ENCODE results near the gene KLHL35.
"Not testable (repeated sequence)": the region's sequence is repeated elsewhere in the genome, so short reads cannot be mapped to it uniquely, and the experiment has no call there.

KLHL35 gene

GRCh38 chr11:75422248-75423231 is 10.5 kb downstream of the KLHL35 start:
- no peak for DNase-seq (ENCODE audit: low read depth)

DNA sequence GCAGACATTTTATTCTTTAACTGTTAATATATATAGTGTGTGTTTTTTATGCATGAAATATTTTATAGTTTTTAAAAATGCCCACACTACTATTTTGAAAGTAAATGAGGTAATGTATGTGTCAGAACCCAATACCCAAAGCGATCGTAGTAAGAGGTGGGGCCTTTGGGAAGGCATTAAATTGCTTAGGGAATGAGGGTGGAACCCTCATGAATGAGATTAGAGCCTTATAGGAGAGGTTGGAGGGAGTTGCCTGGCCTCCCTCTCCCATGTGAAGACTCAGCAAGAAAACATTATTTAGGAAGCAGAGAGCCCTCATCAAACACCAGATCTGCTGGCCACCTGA is 11.1 kb downstream of the KLHL35 start:
- no peak for DNase-seq (ENCODE audit: low read depth)

DNA sequence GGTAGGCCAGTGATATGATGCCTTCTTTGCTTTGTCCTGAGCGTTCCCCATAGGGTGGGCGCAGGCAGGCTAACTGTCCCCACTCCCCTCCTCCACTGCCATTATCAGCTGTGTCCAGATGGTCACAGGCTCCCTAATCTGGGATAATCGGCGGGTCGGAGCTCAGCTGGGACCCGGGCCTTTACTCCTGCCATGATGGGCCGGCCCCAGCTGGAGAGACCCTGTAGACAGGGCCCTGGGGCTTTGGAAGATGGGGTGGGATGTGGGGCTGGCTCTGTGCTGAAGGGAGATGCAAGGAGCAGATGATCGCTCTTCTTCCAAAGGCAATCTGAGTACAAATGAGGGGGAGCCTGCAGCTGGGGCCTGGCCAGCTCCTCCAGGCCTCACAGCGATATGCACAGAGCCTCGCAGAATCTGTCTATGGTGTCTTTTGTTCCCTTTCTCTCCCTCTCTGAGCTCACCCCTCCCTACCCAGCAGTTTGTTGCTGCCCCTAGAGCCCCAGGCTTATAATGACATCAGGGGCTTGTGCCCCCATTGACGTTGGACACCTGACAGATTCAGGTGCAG is 11.9 kb downstream of the KLHL35 start:
- no peak for DNase-seq (ENCODE audit: low read depth)

- no peak for DNase-seq (ENCODE audit: low read depth)
Measured at GRCh38 chr11:75420224-75421034, 12.6 kb downstream of the KLHL35 start.

DNA sequence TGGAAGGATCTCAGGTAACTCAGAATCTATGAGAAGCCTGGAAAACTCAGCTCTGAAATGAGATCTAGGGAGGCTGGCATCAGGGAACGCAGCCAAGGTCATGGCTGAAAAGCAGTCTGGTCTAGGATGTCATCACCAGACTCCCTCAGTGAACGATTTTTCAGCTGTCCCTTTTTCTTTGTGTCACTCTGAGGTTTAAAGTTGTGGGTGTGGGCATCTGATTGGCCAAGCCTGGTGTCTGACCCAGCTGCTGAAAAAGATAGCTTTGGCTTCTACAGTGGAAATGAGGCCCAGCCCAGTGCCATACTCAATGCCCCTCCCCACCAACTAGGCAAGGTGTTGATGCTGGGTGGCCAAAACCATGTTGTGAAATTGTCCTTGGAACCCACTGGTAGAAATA is 19.1 kb downstream of the KLHL35 start:
- DNase-seq (ENCODE audit: low read depth): no peak

DNA sequence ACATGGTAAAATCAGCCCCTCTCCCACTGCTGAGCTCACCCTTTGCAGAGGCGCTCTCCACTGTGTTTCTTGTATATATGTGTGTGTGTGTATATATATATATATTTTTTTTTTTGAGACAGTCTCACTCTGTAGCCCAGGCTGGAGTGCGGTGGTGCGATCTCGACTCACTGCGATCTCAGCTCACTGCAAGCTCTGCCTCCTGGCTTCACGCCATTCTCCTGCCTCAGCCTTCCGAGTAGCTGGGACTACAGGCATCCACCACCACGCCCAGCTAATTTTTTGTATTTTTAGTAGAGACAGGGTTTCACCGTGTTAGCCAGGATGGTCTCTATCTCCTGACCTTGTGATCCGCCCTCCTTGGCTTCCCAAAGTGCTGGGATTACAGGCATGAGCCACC is 19.9 kb downstream of the KLHL35 start:
- DNase-seq (ENCODE audit: low read depth): not testable (repeated sequence)

DNA sequence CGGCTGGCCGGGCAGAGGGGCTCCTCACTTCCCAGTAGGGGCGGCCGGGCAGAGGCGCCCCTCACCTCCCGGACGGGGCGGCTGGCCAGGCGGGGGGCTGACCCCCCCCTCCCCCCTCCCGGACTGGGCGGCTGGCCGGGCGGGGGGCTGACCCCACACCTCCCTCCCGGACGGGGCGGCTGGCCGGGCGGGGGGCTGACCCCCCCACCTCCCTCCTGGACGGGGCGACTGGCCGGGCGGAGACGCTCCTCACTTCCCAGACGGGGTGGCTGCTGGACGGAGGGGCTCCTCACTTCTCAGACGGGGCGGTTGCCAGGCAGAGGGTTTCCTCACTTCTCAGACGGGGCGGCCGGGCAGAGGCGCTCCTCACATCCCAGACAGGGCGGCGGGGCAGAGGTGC is 23.0 kb downstream of the KLHL35 start:
- DNase-seq (ENCODE audit: low read depth): not testable (repeated sequence)

- no peak for DNase-seq (ENCODE audit: low read depth)
Measured at GRCh38 chr11:75408957-75409219, 24.1 kb downstream of the KLHL35 start.

DNA sequence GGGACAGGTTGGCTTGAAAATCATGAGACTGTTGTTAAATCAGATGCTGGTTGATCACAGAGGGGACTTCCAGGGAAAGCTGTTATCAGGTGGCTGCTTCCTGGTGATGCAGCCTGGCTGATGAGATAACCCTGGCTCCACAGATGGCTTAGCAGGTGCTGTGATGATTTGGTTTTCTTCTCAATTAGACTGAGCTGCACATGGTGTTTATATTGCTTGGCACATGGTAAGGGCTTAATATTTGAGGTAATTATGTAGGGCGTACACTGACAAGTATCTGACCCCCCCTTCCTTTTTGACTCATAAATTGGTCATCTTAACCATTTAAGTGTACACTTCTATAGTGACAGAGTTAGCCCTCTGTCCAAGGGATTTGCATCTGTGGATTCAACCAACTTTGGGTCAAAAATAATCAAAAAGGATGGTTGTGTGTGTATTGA is 26.6 kb downstream of the KLHL35 start:
- no peak for DNase-seq (ENCODE audit: low read depth)

DNA sequence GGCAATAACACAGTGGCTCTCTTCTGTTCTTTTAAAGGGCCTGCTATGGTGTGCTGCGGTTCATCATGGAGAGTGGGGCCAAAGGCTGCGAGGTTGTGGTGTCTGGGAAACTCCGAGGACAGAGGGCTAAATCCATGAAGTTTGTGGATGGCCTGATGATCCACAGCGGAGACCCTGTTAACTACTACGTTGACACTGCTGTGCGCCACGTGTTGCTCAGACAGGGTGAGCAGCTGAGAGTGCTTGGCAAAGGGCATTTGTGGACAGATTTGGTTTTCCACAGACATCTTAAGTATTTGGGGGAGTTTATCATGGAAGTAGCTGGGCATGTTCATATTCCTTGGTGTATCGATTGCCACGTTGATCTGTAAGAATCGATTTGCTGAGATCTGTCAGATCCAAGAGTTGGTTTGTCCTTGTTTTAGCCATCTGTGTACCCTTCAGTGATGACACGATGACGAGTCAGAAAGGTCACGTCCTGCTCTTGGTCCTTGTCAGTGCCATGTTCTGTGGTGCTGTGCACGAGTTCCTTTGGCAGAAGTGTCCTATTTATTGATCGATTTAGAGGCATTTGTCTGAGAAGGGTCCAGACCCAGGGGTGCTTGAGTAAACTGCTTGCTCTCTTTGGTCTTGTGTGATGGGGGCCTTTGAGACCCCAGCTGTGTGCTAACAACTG is 28.9 kb downstream of the KLHL35 start:
- no peak for DNase-seq (ENCODE audit: low read depth)

DNA sequence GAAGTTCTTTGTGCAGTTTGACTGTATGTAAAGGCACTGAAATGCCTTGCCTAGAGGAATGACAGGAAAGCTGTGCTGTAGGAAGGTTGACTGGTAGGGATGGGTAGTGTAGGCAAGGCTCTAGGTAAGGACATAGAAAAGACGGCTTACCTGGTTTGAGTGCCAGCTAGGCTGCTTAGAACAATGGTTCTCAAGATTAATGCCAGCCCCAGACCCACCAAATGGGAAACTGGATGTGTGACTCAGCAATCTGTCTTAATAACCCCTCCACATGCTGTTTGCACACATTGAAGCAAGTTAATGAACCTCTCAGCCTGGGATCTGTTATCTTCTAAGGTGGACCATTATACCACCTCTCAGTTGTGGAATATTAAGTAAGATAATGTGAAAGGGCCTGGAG is 30.0 kb downstream of the KLHL35 start:
- no peak for DNase-seq (ENCODE audit: low read depth)

- no peak for DNase-seq (ENCODE audit: low read depth)
Measured at GRCh38 chr11:75402002-75402773, 30.8 kb downstream of the KLHL35 start.

GRCh38 chr11:75400146-75400865 is 32.7 kb downstream of the KLHL35 start:
- DNase-seq (ENCODE audit: low read depth): no peak

DNA sequence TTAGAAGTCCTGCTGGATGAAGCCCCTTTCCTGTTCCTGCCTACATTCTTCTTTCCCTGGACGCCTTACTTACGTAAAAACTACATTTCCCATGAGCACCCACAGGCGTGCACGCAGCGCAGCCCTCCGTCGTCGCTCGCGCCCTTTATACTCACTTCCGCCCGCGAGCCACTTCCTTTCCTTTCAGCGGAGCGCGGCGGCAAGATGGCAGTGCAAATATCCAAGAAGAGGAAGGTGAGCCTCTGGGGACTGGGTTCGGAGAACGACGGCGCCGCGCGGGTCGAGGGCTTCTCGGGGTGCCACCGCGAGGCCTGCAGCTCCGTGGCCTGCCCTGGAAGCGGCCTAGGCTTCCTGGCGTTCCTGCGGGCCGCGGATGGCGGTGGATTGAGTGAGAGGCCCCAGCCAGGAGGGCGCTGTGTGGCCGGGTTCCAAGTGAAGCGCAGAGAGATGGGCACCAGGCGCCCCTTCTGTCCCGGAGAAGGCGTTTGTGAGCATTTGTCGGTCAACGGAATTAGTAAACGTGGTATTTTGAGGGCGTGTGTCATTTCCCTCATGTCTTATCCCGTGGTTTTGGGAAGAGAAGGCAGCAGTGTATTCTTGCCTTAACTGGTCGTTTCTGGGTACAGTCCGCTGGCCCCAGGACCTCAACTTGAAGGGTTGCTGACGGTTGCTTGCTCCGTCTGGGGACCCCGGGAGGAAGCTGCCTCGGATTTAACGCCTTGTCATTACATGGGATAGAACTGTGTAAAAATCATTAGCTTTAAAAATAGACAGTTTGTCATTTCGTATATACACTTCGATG is 33.5 kb downstream of the KLHL35 start, which contains the start of gene RPS3:
TSS of gene RPS3 (plus strand) at position 175 of the 802 bp plus-strand sequence. CDS start at position 205, 30 bp downstream.
- DNase-seq (ENCODE audit: low read depth): peak; percentile 73

GRCh38 chr11:75398906-75399305 is 34.1 kb downstream of the KLHL35 start:
- no peak for DNase-seq (ENCODE audit: low read depth)

- no peak for DNase-seq (ENCODE audit: low read depth)
Measured at GRCh38 chr11:75394085-75394840, 38.7 kb downstream of the KLHL35 start.

- DNase-seq (ENCODE audit: low read depth): no peak
Measured at GRCh38 chr11:75389925-75390324, 43.1 kb downstream of the KLHL35 start.

- DNase-seq (ENCODE audit: low read depth): no peak
Measured at GRCh38 chr11:75389276-75389605, 43.8 kb downstream of the KLHL35 start.

All from GM04504 (cell line).